Hypothalamus (tissue), 51 donors: ENCODE results near the gene CSTB.

Experiments used
- DNase-seq, 51 donors: peaks; one replicate each; lab custom pipeline; 2025; lab: John Stamatoyannopoulos, UW

The CSTB gene

DNA sequence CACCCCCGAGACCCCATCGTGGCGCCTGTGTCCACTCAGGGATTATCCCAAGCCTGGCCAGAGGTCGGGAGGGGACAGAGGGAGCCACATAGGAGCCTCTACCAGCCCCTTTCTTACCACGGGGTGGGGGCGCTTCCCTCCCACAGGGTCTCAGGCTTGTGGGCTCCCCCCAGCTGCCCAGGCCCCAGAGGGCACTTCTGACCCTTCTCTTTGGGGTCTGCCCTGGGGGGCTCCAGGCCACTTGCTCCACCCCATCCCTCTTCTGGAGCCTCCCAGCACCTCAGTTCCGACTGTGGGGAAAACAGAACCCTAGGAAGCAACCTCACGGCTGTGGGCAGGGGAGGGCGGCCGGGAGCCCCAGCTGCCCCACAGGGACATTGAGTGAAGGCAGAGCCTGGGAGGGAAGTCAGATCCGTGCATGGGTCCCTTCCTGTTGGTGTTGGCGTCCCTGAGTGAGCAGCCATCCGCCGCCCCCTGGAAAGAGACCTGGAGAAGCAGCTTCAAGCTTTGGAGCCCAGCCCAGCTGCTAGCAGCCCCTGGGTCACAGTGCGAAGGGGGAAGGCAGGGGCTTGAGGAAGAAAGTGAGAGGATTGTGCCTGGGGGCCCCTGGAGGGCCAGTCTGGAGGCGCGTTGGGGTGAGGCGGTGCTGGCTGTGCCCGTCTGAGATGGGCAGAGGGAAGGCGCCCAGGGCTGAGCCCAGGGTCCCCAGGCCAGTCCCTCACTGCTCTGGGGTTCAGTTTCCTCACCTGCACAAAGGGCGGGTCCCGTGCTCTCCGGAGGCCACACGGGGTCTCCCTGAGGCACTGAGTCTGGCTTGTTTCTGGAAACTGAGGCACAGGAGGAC lies 35.4 kb upstream of the CSTB start:
- no peak for DNase-seq

DNA sequence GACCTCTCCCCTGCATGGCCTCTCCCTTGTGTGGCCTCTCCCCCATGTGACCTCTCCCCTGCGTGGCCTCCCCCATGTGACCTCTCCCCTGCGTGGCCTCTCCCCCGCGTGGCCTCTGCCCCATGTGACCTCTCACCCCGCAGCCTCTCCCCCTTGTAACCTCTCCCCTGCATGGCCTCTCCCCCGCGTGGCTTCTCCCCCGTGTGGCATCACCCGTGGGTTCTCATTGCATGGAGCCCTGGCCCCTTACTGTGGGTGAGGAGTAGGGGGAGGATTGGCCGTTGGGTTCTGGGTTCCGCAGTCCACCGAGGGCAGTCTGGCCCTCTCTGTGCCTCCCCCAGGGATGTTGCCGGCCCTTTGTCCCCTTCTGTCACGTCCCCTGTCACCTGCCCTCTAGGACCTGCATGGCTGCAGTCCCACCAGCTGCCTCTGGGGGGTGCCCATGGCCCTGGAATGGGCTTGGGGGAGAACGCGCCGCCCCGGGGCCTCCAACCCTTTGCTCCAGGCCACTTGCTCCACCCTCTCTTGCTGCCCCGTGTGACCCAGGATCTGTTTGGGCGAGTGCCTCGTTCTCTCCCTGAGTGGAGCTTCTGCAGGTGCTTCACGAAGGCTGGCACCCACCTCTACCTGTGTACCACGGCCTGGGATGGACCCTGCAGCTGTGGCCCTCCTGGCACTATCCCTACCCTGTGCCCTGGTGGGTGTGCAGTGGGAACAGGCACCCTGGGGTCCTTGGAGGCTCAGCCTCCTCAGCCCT lies 34.6 kb upstream of the CSTB start:
- peak in 49 of 51 donors; percentile 6 to 87 (median 59) for DNase-seq

DNA sequence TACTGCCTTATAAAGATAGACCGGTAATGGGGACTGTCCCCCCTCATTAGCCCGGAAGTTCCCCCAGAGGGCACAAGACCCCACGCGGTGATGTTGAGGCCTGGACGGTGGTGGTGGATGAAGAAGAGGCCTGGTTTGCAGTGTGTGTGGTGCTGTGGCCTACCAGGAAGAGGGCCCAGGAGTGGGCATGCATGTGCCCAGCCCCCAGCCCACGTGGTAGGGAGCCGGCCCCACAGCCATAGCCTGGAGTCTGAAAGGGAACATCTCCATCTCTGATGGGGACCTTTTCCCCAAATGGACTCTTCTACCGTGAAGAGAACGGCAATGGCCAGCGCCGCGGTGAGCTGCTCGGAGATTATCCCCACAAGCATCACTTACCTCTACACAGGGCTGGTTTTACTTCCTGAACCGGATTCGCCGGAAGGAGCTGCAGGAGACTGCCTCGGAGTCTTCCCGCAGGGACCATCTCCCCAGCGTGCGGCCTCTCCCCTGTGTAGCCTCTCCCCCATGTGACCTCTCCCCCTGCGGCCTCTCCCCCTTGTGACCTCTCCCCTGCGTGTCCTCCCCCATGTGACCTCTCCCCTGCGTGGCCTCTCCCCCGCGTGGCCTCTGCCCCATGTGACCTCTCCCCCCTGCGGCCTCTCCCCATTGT lies 33.9 kb upstream of the CSTB start:
- no peak for DNase-seq

DNA sequence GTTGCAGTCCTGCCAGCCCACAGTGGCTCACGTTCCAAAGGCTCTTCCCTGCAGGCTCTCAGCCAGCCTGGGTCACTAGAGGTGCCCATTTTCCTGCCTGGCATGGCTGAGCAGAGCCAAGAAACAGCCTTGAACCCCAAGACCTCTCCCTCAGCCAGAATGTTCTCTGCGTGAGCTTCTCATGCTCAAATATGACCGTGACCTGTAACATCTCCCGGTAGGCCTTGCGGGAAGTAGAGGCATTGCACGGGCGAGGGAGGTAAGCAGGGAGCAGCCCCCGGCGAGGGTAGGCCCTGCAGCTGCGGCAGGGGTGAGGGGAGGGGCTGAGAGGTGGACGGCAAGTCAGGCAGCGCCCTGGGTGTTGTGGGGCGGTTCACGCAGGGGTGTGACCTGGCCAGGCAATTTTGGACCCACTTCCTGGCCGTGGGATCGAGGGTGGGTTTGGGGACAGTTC lies 33.3 kb upstream of the CSTB start:
- no peak for DNase-seq

DNA sequence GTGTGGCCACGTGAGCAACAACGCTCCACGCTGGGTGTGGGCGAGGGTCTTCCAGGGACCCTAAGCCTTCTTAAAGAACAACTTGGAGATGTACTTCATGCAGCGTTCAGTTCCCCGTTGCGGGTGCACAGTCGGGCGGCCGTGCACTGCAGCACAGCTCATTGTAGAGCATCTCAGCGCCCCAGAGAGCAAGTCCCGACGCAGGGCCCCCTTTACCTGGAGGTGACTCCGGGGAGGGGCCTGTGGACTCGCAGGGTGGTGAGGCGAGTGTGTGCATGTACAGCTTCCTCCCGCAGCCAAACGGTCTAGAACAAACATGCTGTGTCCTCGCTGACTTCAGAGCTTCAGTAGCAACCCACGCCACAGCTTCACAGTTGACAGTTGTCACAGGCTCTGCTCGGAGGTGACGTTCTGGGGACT lies 32.7 kb upstream of the CSTB start:
- no peak for DNase-seq

DNA sequence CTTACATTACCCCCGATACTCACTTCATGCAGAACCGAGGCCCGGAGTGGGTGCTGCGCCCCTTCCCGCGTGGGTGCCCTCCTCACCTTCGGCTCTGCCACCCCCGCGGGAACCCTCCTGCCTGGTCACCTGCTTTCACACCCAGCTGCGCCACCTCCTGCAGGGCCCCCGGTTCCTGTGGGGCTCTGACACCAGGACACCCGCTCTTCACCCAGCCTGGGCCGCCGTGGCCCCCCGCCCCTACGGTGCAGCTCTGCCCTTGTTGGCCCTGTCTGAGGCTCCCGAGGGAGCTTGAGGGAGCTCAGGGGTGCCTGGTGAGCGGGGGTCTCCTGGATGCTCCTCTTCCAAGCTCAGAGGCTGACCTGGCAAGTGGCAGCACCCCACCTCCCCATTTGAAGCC lies 32.3 kb upstream of the CSTB start:
- DNase-seq, result no peak

DNA sequence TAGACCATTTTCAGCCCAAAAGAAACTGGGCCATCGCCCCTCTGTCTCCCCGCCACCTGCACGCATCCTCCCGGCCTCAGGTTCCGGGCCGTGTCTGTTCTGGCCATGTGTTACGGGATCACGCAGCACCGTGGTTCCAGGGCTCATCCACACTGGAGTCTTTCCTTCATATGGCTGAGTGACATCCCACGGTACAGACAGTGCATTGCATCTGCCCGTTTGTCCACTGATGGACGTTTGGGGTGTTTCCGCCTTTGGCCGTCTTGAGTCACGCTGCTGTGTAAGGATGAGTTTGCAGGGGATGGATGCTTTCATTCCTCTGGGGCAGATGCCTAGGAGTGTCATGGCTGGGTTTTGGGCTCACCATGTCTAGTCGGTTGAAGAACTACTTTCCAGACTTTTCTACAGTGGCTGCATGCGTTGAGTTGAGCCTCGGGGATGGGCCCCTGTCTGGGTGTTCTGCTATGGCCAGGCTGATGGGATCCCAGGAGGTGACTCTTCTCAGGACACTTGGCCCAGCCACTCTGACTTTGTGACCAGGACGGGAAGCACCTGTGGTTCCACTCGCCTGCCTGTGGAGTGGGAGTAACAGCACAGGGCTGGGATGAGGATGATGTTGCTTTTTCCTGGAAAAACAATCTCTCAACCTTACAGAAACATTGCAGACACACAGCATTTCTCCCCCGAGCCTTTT lies 30.1 kb upstream of the CSTB start:
- DNase-seq, result no peak

DNA sequence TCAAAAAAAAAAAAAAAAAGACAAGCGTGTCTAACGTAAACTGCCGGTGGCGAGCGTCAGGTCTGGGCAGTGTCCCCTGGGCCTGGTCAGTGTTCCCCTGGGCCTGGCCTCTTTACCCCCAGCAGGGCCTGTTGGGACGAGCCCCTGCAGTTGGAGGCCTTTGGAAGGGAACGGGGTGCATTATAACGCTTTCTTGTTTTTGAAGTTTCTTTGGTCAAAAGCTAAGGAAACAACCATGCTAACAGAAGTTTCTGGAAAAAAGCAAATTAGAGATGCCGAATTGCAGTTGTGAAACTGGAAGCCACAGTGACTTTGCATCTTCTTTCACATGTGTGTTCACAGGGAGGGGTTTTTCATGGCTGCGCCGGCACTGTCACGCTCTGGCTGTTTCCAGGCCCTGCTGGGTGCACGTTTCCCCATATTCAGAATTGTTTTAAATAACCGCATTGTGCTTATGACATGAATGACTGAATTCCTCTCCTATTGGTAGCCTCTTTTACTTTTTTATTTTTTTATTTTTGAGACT lies 29.2 kb upstream of the CSTB start:
- no peak for DNase-seq

DNA sequence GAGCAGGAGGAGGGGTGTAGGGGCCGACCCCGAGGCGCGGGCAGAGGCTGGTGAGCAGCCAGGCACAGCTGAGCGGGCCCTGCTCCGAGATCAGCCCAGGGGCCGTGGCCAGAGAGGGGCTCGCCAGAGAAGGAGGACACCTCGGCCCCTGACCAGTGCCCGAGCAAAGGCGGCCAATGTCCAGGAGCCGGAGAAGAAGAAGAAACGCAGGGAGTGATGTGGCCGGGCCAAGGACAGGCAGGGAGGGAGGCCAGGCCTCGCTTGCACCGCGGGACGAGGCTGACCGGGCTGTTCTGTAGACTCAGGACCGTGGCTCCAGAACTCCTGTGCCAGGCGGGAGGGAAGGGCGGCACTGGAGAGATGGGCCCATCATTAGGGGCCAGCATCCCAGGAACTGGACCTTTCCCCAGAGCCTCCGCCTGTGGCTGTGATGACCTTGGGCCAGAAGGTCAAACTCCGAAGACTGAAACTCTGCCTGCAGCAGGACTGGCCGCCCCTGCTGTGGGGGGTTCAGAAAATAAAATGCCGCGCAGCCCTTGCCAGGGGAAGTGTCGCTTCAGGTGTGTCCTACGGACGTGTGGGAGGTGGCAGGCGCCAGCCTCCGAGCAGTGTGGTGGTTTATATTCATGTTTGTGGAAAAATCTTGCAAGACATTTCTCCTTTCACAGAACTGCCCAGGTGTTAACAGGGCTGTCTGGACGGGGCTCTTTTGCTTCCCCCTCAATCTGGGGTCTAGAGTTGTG lies 27.6 kb upstream of the CSTB start:
- DNase-seq, result no peak

DNA sequence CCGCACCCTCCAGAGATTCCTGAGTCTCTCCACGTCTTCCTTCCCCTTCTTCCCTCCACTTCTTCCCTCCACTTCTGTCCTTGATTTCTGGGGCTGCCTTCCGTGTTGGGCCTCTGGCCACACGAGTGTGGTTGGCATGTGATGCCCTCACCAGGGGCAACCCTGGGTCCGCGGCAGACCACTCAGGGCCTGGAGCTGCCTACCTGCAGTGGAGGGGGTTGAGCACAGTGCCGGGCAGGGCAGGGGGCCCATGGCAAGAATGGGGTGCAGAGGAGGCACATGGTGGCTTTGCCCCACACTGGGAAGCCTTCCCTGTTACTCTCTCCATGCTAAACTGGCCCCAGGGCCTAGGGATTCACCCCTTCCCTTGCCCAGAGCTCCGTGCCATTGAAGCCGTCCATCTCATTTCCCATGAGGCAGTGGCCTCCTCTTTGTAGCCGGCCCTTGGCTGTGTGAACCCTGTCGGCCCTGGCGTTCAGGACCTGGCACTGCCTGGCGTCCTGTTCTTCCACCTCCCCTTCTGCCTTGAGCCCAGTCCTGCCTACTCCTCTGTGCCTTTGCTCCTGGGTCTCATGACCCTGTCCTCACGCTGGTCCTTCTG lies 26.7 kb upstream of the CSTB start:
- DNase-seq, result no peak

DNA sequence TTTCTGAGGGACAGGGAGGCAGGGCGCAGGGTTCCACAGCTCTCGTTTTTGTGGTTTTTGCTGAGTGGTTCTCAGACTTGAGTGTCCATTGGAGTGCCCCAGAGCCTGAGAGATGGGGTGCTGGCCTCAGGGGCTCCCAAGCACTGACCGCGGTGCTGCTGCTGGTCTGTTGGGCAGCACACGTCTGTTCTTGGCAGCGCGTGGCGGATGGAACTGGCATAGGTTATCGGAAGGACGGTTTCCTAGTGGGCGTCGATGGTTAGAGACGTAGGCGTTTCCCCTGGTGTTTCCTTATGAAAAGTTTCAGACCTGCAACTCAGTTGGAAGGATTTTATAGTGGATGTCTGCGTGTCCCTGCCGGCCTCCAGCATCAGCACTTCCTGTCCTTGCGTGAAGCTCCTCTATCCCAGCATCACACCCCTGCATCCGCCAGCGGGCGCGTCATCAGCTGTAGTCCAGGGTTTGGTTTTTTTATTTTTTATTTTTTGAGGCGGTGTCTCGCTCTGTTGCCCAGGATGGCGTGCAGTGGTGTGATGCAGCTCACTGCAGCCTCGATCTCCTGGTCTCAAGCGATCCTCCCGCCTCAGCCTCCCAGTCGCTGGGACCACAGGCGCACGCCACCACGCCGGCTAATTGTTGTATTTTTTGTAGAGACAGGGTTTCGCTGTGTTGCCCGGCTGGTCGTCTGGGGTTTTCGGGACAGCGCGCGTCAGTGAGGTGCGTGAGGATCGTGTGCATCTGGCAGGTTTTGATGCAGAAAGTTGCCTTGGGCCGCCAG lies 25.1 kb upstream of the CSTB start:
- no peak for DNase-seq

DNA sequence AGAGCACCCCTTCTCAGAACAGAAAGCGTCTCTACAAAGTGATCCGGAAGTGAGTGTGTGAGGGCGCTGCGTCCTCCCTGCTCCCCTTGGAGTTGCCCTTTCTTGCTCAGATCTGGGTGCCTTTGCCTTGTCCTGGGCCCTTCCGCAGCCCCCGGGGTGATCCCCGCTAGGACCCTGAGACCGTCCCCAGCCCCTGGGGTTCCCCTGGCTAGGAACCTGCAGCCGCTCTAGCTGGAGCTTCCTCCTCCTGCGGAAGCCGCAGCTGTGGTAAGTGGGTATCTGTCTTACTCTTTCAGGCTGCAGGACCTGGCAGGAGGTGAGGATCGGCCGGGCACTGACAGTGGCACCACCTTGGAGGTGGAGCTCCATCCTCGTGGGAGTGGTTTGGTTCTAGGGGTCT lies 24.5 kb upstream of the CSTB start:
- DNase-seq, result no peak

DNA sequence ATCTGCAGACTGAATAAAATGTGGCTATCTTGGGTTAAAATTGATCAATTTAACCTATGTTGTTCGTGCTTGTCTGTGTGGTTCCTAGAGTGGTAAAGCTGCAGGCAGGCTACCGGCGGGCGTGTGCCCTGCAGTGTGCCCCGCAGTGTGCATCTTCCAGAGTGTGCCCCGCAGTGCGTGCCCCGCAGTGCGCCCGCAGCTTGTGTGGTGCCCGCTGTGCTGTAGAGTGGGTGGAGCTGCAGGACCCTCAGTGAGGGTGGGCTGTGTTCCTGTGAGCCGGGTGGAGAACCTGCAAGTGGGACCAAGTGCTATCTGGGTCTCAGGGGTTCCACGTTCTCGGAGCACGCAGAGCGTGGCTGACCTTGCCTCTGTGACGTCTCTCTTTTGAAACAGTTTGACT lies 24.0 kb upstream of the CSTB start:
- DNase-seq, result no peak

DNA sequence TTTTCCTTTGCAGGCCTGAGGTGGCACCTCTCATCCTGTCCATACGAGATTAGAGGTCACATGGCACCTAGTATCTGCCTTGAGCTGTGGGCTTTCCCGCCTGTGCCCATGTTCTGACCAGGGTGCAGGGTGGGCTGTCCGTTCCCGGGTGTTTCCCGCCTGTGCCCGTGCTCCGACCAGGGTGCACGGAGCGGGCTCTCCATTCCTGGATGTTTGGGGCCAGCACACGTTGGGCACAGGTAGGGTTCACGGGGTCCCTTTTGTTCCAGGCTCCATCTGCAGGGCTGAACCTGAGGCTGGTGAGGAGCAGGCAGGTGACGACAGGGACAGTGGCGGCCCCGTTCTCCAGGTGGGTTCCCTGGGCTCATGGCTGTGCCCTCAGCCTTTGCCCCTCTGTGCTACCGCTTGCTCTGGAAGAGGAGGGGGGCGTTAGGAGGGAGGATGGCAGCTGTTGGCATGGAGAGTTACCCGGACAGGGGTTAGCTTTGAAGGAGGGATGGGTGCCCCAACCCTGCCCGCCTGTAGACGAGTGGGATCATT lies 23.3 kb upstream of the CSTB start:
- DNase-seq, result no peak

DNA sequence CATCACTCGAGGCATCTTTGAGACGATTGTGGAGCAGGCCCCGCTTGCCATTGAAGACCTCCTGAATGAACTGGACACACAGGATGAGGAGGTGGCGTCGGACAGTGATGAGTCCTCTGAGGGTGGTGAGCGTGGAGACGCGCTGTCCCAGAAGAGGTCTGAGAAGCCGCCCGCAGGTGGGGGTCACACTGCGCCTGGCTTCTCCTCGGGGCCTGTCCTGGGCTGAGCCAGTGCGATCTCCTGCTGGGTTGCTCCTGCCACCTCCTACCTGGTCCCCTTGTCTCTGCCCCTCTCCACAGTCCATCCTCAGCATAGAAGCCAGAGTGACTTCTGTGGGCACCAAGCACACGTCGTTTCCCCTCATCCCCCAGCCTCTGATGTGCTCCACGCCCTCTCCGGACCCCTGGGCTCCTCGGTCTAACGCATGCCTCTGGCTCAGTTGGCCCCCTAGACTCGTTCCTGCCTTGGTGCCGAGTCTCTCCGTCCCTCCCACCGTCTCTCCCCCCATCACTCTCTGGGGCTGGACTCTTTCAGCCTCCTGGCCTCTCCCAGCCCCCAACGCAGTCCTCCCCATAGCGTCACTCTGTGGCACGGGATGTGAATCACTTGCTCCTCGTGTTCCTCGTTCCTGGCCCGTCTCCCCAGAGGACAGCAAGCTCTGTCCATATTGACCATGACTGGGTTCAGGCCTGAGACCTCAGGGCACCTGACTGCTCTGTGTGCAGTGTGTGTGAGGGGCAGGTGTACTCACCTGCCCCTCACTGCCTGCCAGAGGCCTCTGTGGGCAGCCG lies 22.0 kb upstream of the CSTB start:
- no peak for DNase-seq

DNA sequence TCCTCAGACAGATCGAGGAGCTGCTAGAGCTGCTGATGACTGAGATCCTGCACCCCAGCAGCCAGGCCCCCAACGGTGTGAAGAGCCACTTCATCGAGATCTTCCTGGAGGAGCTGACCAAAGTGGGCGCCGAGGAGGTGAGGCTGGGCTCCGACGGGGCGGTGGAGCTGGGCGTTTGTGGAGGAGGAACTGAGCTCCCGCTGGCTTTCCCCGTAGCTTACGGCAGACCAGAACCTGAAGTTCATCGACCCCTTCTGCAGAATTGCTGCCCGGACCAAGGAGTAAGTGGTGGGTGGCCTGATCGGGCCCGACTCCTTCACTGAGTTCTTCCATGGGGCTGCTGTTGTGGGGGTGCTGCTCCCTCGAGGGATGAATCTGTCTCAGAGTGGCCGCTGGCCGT lies 21.3 kb upstream of the CSTB start:
- DNase-seq, result no peak

DNA sequence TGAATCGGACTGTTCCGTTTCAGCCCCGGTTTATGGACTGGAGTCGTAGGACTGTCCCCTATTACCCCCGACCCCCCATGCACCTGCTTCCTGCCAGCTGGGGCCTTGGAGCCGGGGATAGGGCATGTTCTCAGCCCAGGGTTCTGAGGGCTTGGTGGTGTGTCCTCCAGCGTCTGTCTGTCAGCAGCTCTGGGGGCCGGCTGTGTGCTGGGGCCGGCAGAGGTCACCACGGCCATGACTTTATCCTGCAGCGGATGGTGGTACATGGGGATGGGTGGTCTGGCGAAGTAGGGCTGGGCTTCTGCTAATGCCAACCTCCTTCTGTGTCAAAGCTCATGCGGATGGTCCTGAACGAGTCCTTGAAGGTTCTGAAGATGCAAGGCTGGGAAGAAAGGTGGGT lies 18.7 kb upstream of the CSTB start:
- DNase-seq, result no peak

DNA sequence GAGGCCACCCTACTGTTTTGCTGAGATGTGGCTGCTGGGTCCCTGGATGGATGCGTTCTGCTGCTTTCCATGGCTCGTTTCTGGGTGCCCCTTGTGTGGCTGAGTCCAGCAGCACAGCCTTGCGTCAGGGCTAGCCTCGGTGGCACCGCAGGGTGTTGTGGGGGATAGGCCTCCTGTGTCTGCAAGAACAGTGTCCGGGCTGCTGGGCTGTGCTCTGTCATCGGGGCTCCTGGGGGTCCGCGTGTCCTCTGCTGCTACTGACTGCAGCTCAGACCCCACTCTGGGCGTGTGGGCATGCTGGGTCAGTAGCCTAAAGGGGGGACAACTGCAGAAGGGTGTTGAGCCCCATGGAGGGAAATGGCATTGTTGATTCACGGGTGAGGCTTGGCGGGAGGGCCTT lies 18.2 kb upstream of the CSTB start:
- no peak for DNase-seq
